ENCODE measurements around the gene CARD8. TPM values are rescaled to one million over a fixed set of nuclear protein-coding genes. Genes with fewer than 3 reads are reported as not detected.
"Not testable (repeated sequence)": the region's sequence is repeated elsewhere in the genome, so short reads cannot be mapped to it uniquely, and the experiment has no call there.

Gene CARD8
- total and polyA plus RNA-seq, 2 donors from 2014 or later, result 11.4 to 53.1 TPM

- no peaks in the 10 kb centered on the region for H3K4me1 ChIP-seq (ENCODE audit: control insufficient read depth in 2 of 3, insufficient read depth in 2 of 3, low read depth in 1 of 3, low read length in 3 of 3)
- DNase-seq (no peak), FAIRE-seq (no peak)
- no peaks in the 10 kb centered on the region for H3K9me3 ChIP-seq (ENCODE audit: control insufficient read depth in 2 of 3, insufficient read depth in 1 of 3, low read length in 3 of 3)
- no peaks in the 10 kb centered on the region for H3K27me3 ChIP-seq (ENCODE audit: control insufficient read depth, insufficient read depth, low read length)
- TF ChIP-seq CTCF (IDR thresholded peaks at IDR 0.05; ENCODE audit: borderline replicate concordance, extremely low read depth, insufficient read depth), result no peak
- peaks cover 2 to 5% (median 5%) of the 10 kb centered on the region in 3 donors for H3K36me3 ChIP-seq (ENCODE audit: control insufficient read depth in 2 of 3, insufficient read depth in 3 of 3, low read length in 3 of 3)
- intact Hi-C loops (cut with DNase I), result no loop called here
- no peak overlapping the region for H3K9ac ChIP-seq (ENCODE audit: low read length in 3 of 3)
- H3K27ac ChIP-seq (ENCODE audit: low read depth in 2 of 2, low read length in 2 of 2), result no peak overlapping the region
- H3K4me3 ChIP-seq (ENCODE audit: low read length in 3 of 3), result no peak overlapping the region
Measured at GRCh38 chr19:48247212-48247611, 8.5 kb downstream of the CARD8 start.

- DNase-seq, result no peak
- Histone ChIP-seq H3K4me1 (ENCODE audit: control insufficient read depth in 2 of 3, insufficient read depth in 2 of 3, low read depth in 1 of 3, low read length in 3 of 3) (no peaks in the 10 kb centered on the region), H3K9me3 (ENCODE audit: control insufficient read depth in 2 of 3, insufficient read depth in 1 of 3, low read length in 3 of 3) (no peaks in the 10 kb centered on the region), H3K27ac (ENCODE audit: low read depth in 2 of 2, low read length in 2 of 2) (no peak overlapping the region), H3K4me3 (ENCODE audit: low read length in 3 of 3) (no peak overlapping the region), H3K9ac (ENCODE audit: low read length in 3 of 3) (no peak overlapping the region), H3K27me3 (ENCODE audit: control insufficient read depth, insufficient read depth, low read length) (no peaks in the 10 kb centered on the region), H3K36me3 (ENCODE audit: control insufficient read depth in 2 of 3, insufficient read depth in 3 of 3, low read length in 3 of 3) (peaks cover 2 to 5% (median 5%) of the 10 kb centered on the region in 3 donors)
- intact Hi-C loops (cut with DNase I), result no loop called here
- no peak for FAIRE-seq
- TF ChIP-seq CTCF (IDR thresholded peaks at IDR 0.05; ENCODE audit: borderline replicate concordance, extremely low read depth, insufficient read depth), result no peak
Measured at GRCh38 chr19:48246101-48246500, 9.6 kb downstream of the CARD8 start.

- intact Hi-C loops (cut with DNase I), result no loop called here
- DNase-seq, result no peak
- Histone ChIP-seq H3K27me3 (ENCODE audit: control insufficient read depth, insufficient read depth, low read length) (no peaks in the 10 kb centered on the region), H3K9me3 (ENCODE audit: control insufficient read depth in 2 of 3, insufficient read depth in 1 of 3, low read length in 3 of 3) (no peaks in the 10 kb centered on the region), H3K4me1 (ENCODE audit: control insufficient read depth in 2 of 3, insufficient read depth in 2 of 3, low read depth in 1 of 3, low read length in 3 of 3) (no peaks in the 10 kb centered on the region), H3K9ac (ENCODE audit: low read length in 3 of 3) (no peak overlapping the region), H3K27ac (ENCODE audit: low read depth in 2 of 2, low read length in 2 of 2) (no peak overlapping the region), H3K36me3 (ENCODE audit: control insufficient read depth in 2 of 3, insufficient read depth in 3 of 3, low read length in 3 of 3) (peaks cover 4 to 5% (median 5%) of the 10 kb centered on the region in 3 donors), H3K4me3 (ENCODE audit: low read length in 3 of 3) (no peak overlapping the region)
- no peak for TF ChIP-seq CTCF (IDR thresholded peaks at IDR 0.05; ENCODE audit: borderline replicate concordance, extremely low read depth, insufficient read depth)
- no peak for FAIRE-seq
Measured at GRCh38 chr19:48244281-48244680, 11.4 kb downstream of the CARD8 start.

- H3K27me3 ChIP-seq (ENCODE audit: control insufficient read depth, insufficient read depth, low read length); intact Hi-C loops (cut with DNase I); H3K9ac ChIP-seq (ENCODE audit: low read length in 3 of 3); H3K27ac ChIP-seq (ENCODE audit: low read depth in 2 of 2, low read length in 2 of 2); DNase-seq; H3K4me3 ChIP-seq (ENCODE audit: low read length in 3 of 3); H3K9me3 ChIP-seq (ENCODE audit: control insufficient read depth in 2 of 3, insufficient read depth in 1 of 3, low read length in 3 of 3); H3K4me1 ChIP-seq (ENCODE audit: control insufficient read depth in 2 of 3, insufficient read depth in 2 of 3, low read depth in 1 of 3, low read length in 3 of 3); FAIRE-seq: not testable (repeated sequence)
- peaks cover 2 to 13% (median 10%) of the 10 kb centered on the region in 3 donors for H3K36me3 ChIP-seq (ENCODE audit: control insufficient read depth in 2 of 3, insufficient read depth in 3 of 3, low read length in 3 of 3)
Measured at GRCh38 chr19:48241771-48242170, 13.9 kb downstream of the CARD8 start.
